Loucy (cell line): ENCODE measurements around the gene MINDY3.

Source experiments
- H2AFZ ChIP-seq: fragments of 200-600 bp; sonication (generic); 2 replicates; pipeline ENCODE4 v1.6.0; 2016; ENCODE audit warnings: antibody characterized with exemption, mild to moderate bottlenecking, low read length, moderate library complexity
- H3F3A ChIP-seq: fragments of 200-600 bp; 2 replicates; pipeline ENCODE4 v1.6.0; 2016; ENCODE audit warnings: antibody characterized with exemption, low read depth, mild to moderate bottlenecking
- H3K27me3 ChIP-seq: fragments of 200-600 bp; sonication (generic); 2 replicates; pipeline ENCODE4 v1.6.1; 2014; ENCODE audit warnings: low read length, mild to moderate bottlenecking; ENCODE audit not compliant: insufficient read depth, poor library complexity, severe bottlenecking
- H3K36me3 ChIP-seq: fragments of 200-600 bp; sonication (generic); 2 replicates; pipeline ENCODE4 v1.6.1; 2016; ENCODE audit warnings: low read length; ENCODE audit not compliant: insufficient read depth
- H3K4me1 ChIP-seq: fragments of 200-600 bp; sonication (generic); 2 replicates; pipeline ENCODE4 v1.5.1; 2014; ENCODE audit warnings: low read length, mild to moderate bottlenecking; ENCODE audit not compliant: insufficient read depth, poor library complexity, severe bottlenecking
- H3K4me2 ChIP-seq: fragments of 200-600 bp; sonication (generic); 2 replicates; pipeline ENCODE4 v1.6.0; 2014; ENCODE audit warnings: antibody characterized with exemption, low read length, low read depth, mild to moderate bottlenecking; ENCODE audit not compliant: poor library complexity, severe bottlenecking
- H3K4me3 ChIP-seq: fragments of 200-600 bp; sonication (generic); 2 replicates; pipeline ENCODE4 v1.5.1; 2014; ENCODE audit warnings: low read length, mild to moderate bottlenecking, mixed read lengths; ENCODE audit not compliant: poor library complexity, severe bottlenecking
- H3K79me2 ChIP-seq: fragments of 200-600 bp; sonication (generic); 2 replicates; pipeline ENCODE4 v1.6.1; 2014; ENCODE audit warnings: low read length; ENCODE audit not compliant: insufficient read depth
- H3K9ac ChIP-seq: fragments of 200-600 bp; sonication (generic); 2 replicates; pipeline ENCODE4 v1.6.0; 2014; ENCODE audit warnings: mild to moderate bottlenecking, low read depth, low read length, moderate library complexity; ENCODE audit not compliant: poor library complexity, severe bottlenecking
- H3K9me2 ChIP-seq: fragments of 200-600 bp; sonication (generic); replicated peaks from 2 replicates; pipeline ENCODE4 v1.6.1; 2016; ENCODE audit warnings: low read depth, low read length, mixed read lengths
- H3K9me3 ChIP-seq: fragments of 200-600 bp; sonication (generic); 2 replicates; pipeline ENCODE4 v1.6.1; 2014; ENCODE audit warnings: mild to moderate bottlenecking, antibody characterized with exemption, low read length, low read depth; ENCODE audit not compliant: insufficient read depth
- H4K20me1 ChIP-seq: fragments of 200-600 bp; sonication (generic); 2 replicates; pipeline ENCODE4 v1.6.0; 2014; ENCODE audit warnings: antibody characterized with exemption, low read length, mild to moderate bottlenecking; ENCODE audit not compliant: insufficient read depth, poor library complexity, severe bottlenecking
- EZH2phosphoT487 ChIP-seq: fragments of 200-600 bp; IDR thresholded peaks from 2 replicates; pipeline ENCODE4 v1.6.1; 2018; ENCODE audit warnings: antibody characterized with exemption, mild to moderate bottlenecking, moderate library complexity, borderline replicate concordance
- TF ChIP-seq, protein P1 (sequence below): fragments of 200-600 bp; sonication (generic); conservative IDR thresholded peaks from 2 replicates; pipeline ENCODE4 v1.5.1; 2014; ENCODE audit warnings: mild to moderate bottlenecking, antibody characterized with exemption, low read length

Gene MINDY3

DNA sequence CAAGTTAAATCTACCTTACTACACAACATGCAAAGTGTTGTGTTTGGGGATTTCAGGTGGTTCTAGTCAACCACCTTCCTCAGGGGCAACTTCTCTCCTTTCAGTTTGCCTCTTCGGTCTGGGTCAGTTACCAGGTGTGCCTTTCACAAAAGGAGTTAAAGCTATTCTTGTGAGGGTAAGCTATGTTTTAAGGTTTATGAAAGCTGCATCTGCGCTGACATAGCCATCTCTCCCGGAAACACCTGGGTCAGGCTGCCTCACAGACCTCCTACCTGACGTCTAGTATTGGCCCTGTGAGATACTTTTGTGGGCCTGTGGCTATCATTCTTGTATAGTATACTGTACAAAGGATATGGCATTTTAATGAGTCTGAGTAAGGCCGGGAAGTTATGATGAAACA is 72.9 kb downstream of the MINDY3 start:
- Histone ChIP-seq H2AFZ (no peak overlapping the region), H3K4me1 (peaks cover 21% of the 10 kb centered on the region), H3K36me3 (peaks cover 38% of the 10 kb centered on the region; the same call in 1 of the 2 replicates), H4K20me1 (no peaks in the 10 kb centered on the region), H3K9ac (no peak overlapping the region), H3K9me2 (no peaks in the 10 kb centered on the region), H3K79me2 (no peaks in the 10 kb centered on the region), H3F3A (no peaks in the 10 kb centered on the region), H3K9me3 (no peaks in the 10 kb centered on the region), H3K4me2 (no peak overlapping the region), H3K4me3 (no peak overlapping the region), H3K27me3 (no peaks in the 10 kb centered on the region)
- no peak for TF ChIP-seq EZH2phosphoT487
- TF ChIP-seq, protein P1, sequence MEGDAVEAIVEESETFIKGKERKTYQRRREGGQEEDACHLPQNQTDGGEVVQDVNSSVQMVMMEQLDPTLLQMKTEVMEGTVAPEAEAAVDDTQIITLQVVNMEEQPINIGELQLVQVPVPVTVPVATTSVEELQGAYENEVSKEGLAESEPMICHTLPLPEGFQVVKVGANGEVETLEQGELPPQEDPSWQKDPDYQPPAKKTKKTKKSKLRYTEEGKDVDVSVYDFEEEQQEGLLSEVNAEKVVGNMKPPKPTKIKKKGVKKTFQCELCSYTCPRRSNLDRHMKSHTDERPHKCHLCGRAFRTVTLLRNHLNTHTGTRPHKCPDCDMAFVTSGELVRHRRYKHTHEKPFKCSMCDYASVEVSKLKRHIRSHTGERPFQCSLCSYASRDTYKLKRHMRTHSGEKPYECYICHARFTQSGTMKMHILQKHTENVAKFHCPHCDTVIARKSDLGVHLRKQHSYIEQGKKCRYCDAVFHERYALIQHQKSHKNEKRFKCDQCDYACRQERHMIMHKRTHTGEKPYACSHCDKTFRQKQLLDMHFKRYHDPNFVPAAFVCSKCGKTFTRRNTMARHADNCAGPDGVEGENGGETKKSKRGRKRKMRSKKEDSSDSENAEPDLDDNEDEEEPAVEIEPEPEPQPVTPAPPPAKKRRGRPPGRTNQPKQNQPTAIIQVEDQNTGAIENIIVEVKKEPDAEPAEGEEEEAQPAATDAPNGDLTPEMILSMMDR: no peak

DNA sequence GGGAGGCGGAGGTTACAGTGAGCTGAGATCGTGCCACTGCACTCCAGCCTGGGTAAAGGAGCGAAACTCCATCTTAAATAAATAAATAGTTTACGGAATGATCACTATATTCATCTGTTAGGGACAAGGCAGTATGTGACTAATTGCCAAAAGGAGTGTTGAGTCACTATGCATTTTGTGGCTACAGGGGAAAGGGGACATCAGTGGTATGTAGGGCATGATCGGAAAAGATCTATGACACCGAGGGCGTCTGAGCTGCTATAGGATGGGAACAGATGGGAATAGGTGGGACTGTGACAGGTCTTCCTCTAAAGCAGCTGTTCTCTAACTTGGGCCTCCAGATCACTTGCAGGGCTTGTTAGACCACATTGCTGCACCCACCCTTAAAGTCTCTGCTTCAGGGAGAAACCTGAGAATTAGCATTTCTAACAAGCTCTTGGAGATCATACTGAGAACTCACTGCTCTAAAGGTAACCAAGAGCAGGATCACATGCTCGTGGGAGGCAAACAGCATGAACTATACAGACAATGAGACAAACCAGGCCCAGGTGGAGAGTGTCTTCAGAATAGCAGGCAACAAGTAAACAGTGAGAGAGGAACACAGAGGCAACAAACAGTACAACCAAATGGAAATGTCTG is 75.5 kb downstream of the MINDY3 start:
- H3K79me2 ChIP-seq: no peaks in the 10 kb centered on the region
- H3K27me3 ChIP-seq: no peaks in the 10 kb centered on the region
- no peaks in the 10 kb centered on the region for H3K9me3 ChIP-seq
- no peaks in the 10 kb centered on the region for H3K4me1 ChIP-seq
- no peaks in the 10 kb centered on the region for H3K9me2 ChIP-seq
- no peak overlapping the region for H2AFZ ChIP-seq
- no peak overlapping the region for H3K4me3 ChIP-seq
- H3F3A ChIP-seq: no peaks in the 10 kb centered on the region
- H4K20me1 ChIP-seq: no peaks in the 10 kb centered on the region
- TF ChIP-seq, protein P1: no peak
- no peak for TF ChIP-seq EZH2phosphoT487
- no peak overlapping the region for H3K9ac ChIP-seq
- no peak overlapping the region for H3K4me2 ChIP-seq
- H3K36me3 ChIP-seq: peaks cover 61% of the 10 kb centered on the region; the same call in 1 of the 2 replicates

DNA sequence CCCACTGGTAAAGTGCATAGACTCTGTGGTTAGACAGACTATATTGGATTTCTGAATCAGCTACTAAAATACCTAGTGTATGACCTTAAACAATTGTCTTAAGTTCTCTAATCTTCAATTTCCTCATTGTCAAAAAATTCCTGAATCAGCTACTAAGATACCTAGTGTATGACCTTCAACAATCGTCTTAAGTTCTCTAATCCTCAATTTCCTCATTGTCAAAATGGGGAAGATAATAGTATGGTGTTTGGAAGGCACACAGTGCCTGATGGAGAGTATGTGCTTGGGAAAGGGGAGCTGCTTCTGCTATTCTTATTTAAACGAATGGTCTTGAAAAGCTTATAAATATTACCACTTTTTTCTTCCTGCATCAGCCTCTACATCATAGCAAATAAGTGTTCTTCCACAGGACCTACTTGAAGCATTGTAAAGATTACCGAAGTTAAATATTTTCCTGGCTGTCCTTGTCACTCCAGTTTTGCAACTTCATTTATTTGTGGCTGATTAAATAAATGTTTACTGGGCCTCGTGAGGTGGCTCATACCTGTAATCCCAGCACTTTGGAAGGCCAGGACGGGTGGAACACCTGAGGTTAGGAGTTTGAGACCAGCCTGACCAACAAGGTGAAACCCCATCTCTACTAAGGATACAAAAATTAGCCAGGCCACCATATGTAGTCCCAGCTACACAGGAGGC is 76.2 kb downstream of the MINDY3 start:
- TF ChIP-seq, protein P1: no peak
- TF ChIP-seq EZH2phosphoT487: no peak
- Histone ChIP-seq H3K9ac (no peak overlapping the region), H3K4me1 (no peaks in the 10 kb centered on the region), H3K36me3 (peaks cover 67% of the 10 kb centered on the region; the same call in 1 of the 2 replicates), H3K4me2 (no peak overlapping the region), H3K9me2 (no peaks in the 10 kb centered on the region), H2AFZ (no peak overlapping the region), H3K27me3 (no peaks in the 10 kb centered on the region), H4K20me1 (no peaks in the 10 kb centered on the region), H3K79me2 (no peaks in the 10 kb centered on the region), H3K4me3 (no peak overlapping the region), H3F3A (no peaks in the 10 kb centered on the region), H3K9me3 (no peaks in the 10 kb centered on the region)
